ENCODE data around the gene C15orf39.
"Not testable (repeated sequence)": the region's sequence is repeated elsewhere in the genome, so short reads cannot be mapped to it uniquely, and the experiment has no call there.

The C15orf39 gene

GRCh38 chr15:75232252-75232813 is 30.7 kb downstream of the C15orf39 start:
- no peak for DNase-seq

DNA sequence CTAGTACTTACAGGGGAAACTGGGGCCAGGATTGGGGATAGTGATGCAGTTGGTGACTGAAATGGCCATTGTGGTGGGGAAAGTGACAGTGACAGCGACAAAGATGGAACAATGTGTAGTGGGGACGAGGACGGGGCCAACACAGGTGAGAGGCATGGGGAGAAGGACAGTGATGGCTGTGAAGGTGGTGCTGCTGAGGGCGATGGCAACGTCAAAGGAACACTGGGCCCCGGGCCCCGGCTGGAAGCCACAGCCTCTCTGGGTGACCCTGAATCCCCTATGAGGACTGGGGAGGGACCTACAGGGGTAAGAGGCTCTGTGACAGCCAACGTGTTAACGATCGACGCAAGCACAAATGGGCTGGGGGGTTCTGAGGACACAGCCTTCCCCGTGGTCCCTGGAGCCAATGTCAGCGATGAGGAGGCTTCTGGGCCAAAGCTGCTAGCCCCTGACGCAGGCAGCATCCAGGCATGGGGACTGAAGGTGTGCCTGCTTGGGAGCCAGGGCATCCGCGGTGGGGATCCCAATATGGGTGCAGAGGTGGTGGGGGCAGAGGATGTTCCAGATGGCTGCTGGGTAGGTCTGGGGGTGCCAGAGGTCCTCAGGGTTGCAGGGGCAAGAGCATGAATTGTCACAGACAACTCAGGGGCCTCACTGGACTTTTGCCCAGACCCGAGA is 31.3 kb downstream of the C15orf39 start:
- no peak for DNase-seq

DNA sequence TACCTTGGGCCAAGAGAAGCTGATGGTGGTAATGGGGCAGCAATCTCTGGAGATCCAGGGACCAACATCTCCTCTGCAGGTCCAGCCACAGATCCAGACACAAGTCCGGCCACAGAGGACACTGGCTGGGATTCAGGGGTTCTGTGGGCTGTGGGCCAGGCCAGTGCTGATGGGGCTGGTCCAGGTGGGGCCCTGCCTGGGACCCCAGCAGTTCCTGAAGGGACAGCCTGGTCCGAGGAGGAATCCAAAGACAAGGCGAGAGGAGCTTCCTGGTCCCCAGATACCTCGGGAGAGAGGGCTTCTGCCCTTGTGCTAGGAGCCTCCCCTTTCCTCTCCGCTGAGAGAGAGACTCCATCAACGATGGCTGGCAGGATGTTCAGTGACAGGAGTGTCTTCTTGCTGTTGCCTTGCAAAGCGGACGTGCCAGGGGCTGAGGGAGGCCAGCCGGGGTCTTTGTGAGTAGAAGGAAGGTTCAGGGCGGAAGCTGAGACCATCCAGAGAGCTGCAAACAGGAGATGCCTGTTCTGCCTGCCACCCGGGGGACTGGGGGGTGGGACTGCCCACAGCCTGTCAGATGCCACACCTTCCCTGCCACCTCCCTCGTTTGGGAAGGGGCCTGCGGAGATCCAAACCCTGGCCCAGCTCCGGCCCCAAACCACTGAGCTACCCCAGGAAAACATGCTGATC is 32.0 kb downstream of the C15orf39 start:
- DNase-seq: no peak

GRCh38 chr15:75234191-75234810 is 32.6 kb downstream of the C15orf39 start:
- DNase-seq: no peak

DNA sequence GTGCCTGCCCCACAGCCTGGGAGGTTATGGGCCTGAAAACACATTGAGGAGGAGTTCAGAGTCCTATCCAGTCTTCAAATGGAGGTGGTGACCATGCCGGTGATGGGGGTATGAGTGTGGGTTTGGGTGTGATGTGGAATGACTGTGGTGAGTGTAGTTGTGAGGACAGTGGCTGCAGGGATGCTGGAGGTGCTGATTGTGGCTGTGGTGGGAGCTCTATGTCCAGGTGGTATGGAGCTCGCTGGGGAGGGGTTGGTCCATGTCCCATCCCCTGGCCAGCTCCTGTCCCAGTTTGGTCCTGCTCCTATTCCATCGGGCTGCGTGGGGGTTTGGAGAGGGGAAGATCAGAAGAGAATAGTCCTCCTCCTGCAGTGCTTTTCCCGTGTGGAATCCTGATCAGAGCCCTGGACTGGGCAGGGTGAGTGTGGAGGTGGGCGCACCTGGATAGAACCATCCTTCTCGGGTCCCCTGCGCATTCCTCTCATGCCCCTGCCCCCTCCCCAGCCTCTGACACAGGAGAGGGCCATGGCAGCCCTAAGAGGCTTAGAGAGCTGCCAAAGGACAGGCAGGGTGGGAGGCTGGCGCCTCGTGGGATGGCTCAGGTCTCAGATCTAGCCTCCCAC is 33.5 kb downstream of the C15orf39 start:
- no peak for DNase-seq

DNA sequence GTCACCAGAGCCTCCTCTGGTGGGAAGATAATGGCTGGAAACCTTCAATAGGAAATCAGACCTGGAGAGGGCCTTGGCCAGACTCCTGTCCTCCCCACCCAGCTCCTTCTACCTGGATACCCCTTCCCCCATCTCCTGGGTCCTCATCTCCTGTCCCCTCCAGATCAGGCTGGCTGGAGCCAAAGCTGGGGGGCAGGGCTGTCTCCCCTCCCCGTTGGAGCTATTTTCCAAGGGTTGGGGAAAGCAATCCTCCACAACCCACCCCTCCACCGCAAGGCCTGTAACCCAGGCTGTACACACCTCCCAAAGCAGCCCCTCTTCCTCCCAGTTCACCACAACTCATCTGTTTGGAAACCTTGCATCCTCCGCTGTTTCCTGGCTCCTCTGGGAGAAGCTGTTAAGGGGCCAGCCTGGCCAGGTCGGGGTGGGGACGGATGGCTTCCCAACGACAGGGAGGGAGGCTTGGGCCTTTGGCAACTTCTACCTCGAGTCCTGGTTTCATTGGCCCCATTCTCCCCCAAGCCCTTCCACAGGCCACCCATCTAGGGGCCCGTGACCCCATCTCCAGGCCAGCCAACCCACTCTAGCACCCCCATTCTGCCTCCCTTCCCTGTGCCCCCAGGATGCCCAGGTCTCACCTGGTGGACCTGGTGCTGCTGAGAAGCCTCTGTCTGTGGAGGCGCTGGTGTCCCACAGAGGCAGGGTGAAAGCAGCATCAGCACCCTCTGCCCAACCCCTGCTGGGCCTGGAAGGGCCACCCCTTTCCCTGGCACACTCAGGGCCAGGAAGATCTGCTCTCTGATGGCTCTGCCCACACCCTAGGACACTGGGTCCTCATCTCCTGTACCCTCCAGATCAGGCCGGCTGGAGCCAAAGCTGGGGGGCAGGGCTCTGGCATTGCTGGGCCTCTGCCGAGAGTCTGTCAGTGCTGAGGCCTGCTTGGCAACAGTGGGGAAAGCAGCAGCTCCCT is 34.4 kb downstream of the C15orf39 start:
- DNase-seq: no peak

- DNase-seq: no peak
These were observed 35.8 kb downstream of the C15orf39 start for GRCh38 chr15:75237316-75237982.

GRCh38 chr15:75238150-75238549 is 36.5 kb downstream of the C15orf39 start:
- DNase-seq: no peak

DNA sequence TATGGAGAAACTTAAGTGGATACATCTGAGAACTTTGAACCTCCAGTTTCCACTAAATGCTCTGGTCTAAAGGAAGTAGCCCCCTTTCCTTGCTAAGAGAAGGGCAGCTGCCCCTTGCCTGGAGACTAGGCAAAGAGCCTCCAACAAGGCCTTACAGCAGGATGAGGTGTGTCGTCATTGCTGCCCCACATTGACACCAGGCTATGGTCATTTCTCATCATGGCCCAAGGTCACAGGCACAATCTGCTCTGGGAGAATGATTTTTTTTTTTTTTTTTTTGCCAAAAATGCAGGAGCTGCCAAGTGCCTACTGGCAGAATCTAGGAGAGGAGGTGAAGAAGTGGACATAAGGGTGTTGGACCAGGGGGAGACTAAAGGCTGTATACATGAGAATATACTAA is 44.1 kb downstream of the C15orf39 start:
- DNase-seq: not testable (repeated sequence)

- not testable (repeated sequence) for DNase-seq
These were observed 47.3 kb downstream of the C15orf39 start for GRCh38 chr15:75248991-75249390.

GRCh38 chr15:75249726-75250125 is 48.0 kb downstream of the C15orf39 start:
- no peak for DNase-seq

DNA sequence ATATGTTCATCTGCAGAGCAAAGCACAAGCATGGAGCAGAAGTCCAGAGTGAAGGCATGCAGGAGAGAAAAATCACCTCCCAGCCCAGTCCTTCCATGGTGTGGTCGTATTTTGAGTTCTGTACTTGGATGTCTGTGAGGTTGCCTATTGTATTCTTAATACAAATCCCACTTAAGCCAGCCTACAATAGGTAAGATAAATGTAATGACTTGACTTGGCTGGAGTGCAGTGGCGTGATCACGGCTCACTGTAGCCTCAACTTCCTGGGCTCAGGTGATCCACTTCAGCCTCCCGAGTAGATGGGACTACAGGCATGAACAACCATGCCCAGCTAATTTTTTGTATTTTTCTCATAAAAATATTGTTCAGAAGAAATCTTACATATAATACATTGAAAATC is 49.7 kb downstream of the C15orf39 start:
- DNase-seq: not testable (repeated sequence)

DNA sequence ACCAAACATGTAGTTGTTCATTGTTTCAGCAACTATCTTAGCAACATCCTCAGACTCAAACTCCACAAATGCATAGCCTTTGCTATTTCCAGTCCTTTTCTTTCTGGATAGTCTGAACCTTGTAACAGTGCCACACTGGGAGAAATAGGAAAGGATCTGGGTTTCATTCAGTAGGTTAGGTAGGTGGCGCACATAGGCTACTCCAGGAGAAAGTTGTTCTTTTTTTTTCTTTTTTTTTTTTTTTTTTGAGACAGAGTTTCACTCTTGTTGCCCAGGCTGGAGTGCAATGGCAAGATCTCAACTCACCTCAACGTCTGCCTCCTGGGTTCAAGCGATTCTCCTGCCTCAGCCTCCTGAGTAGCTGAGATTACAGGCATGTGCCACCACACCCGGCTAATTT is 50.6 kb downstream of the C15orf39 start:
- not testable (repeated sequence) for DNase-seq

GRCh38 chr15:75258034-75258433 is 56.4 kb downstream of the C15orf39 start, which contains the start of gene GOLGA6C:
Gene GOLGA6C (plus strand): TSS chr15:75258334. CDS start chr15:75258599, 265 bp downstream.
- DNase-seq: not testable (repeated sequence)

- not testable (repeated sequence) for DNase-seq
These were observed 57.1 kb downstream of the C15orf39 start for GRCh38 chr15:75258620-75259343.

DNA sequence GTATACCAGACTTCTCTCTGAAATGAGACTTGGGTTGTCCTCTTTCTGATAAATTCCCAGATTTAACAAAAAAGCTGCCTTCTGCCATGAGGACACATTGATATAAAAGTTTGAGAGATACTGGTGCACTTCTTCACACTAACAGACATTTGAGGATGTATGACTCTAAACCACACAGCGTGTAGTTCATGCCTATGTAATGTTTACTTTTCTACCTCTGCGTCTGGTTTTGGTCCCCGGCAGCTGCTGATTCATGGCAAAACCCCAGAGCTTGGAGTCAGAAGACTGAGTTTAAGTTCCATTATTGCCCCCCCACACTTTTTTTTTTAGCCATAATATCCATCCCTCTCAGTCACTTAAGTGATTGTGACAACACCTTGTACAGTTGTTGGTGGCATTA is 58.2 kb downstream of the C15orf39 start:
- not testable (repeated sequence) for DNase-seq

All from T-helper 9 cell (primary cell).